Right renal cortex interstitium (tissue), 3 donors: Measurements from ENCODE around the gene NDUFB5. TPM values are rescaled to one million over a fixed set of nuclear protein-coding genes. Genes with fewer than 3 reads are reported as not detected.

ENCODE experiments used
- DNase-seq, 3 donors: peaks; one replicate each; pipeline ENCODE4 v3.0.0-alpha.2; 2013; ENCODE audit warnings: low read depth in 3 of 3, low spot score in 2 of 3
- polyA plus RNA-seq, 3 donors: library from polyadenylated mRNA; unstranded; fragments of 120-200 nt; gene quantifications; one replicate each; pipeline ENCODE4 v1.2.1, GENCODE V29; 2013; ENCODE audit not compliant: insufficient read length in 3 of 3

The NDUFB5 gene
- 100 to 1,000 TPM; 201 to 206 (median 202) TPM for polyA plus RNA-seq

- peak; percentile 94 to 97 (median 96) for DNase-seq
Measured at GRCh38 chr3:179604321-179605078, at the start of gene NDUFB5, which contains the start of gene MRPL47. Gene NDUFB5, plus strand, starts transcription at chr3:179604794. Its CDS starts 22 bp downstream, at chr3:179604816. Gene MRPL47, minus strand, starts transcription at chr3:179604638. Its CDS starts 14 bp downstream, at chr3:179604624.

- no peak for DNase-seq
Measured at GRCh38 chr3:179558742-179559364, 45.7 kb upstream of the NDUFB5 start.

- DNase-seq: no peak
Measured at GRCh38 chr3:179560791-179561190, 43.8 kb upstream of the NDUFB5 start.

GRCh38 chr3:179562591-179563270 lies 41.9 kb upstream of the NDUFB5 start, which contains the start of gene ACTL6A:
Gene ACTL6A, plus strand, starts transcription at chr3:179562926. Its CDS starts 167 bp downstream, at chr3:179563093.
- DNase-seq: peak; percentile 97 to 99 (median 99)

GRCh38 chr3:179563271-179563783 lies 41.3 kb upstream of the NDUFB5 start:
- peak in 2 of 3 donors; percentile 23 to 63 for DNase-seq

- DNase-seq: no peak
Measured at GRCh38 chr3:179565496-179565895, 39.1 kb upstream of the NDUFB5 start.

GRCh38 chr3:179580992-179581391 lies 23.6 kb upstream of the NDUFB5 start:
- no peak for DNase-seq

GRCh38 chr3:179589143-179589542 lies 15.5 kb upstream of the NDUFB5 start:
- no peak for DNase-seq

GRCh38 chr3:179590669-179591068 lies 13.9 kb upstream of the NDUFB5 start:
- DNase-seq: no peak

- DNase-seq: no peak
Measured at GRCh38 chr3:179591313-179591712, 13.3 kb upstream of the NDUFB5 start.

- DNase-seq: no peak
Measured at GRCh38 chr3:179599531-179599930, 5.1 kb upstream of the NDUFB5 start.

- DNase-seq: no peak
Measured at GRCh38 chr3:179603321-179603720, 1.3 kb upstream of the NDUFB5 start.

- DNase-seq: no peak
Measured at GRCh38 chr3:179603831-179604230, 763 bp upstream of the NDUFB5 start.

- DNase-seq: no peak
Measured at GRCh38 chr3:179606534-179607085, 2.0 kb downstream of the NDUFB5 start.

GRCh38 chr3:179608931-179609720 lies 4.5 kb downstream of the NDUFB5 start:
- DNase-seq: no peak

- no peak for DNase-seq
Measured at GRCh38 chr3:179610066-179610465, 5.5 kb downstream of the NDUFB5 start.

- DNase-seq: no peak
Measured at GRCh38 chr3:179613807-179614206, 9.2 kb downstream of the NDUFB5 start.

GRCh38 chr3:179615458-179616173 lies 11.0 kb downstream of the NDUFB5 start:
- no peak for DNase-seq

- no peak for DNase-seq
Measured at GRCh38 chr3:179622023-179622422, 17.4 kb downstream of the NDUFB5 start.
